Measurements from ENCODE around the gene CXADR. TPM values are rescaled to one million over a fixed set of nuclear protein-coding genes. Genes with fewer than 3 reads are reported as not detected.
A peak's percentile ranks its signal among the peaks of the same experiment; 100 is the strongest.

The CXADR gene
- 51.7 and 55.1 TPM in 2 replicates for total RNA-seq (2022)
- percentile 86 among the genes with signal in this experiment for Bru-seq, nascent RNA
- percentile 89 among the genes with signal in this experiment for BruChase-seq, experiment 1, labeled RNA remaining after a 6-hour chase
- percentile 77 among the genes with signal in this experiment for BruChase-seq, experiment 2, labeled RNA remaining after a 2-hour chase
- long read RNA-seq, full-length matches to known transcripts: 163 of 181 reads
- long read RNA-seq, partial matches to known transcripts: 1 of 181 reads
- long read RNA-seq, other reads (novel, unspliced or antisense): 17 of 181 reads

DNA sequence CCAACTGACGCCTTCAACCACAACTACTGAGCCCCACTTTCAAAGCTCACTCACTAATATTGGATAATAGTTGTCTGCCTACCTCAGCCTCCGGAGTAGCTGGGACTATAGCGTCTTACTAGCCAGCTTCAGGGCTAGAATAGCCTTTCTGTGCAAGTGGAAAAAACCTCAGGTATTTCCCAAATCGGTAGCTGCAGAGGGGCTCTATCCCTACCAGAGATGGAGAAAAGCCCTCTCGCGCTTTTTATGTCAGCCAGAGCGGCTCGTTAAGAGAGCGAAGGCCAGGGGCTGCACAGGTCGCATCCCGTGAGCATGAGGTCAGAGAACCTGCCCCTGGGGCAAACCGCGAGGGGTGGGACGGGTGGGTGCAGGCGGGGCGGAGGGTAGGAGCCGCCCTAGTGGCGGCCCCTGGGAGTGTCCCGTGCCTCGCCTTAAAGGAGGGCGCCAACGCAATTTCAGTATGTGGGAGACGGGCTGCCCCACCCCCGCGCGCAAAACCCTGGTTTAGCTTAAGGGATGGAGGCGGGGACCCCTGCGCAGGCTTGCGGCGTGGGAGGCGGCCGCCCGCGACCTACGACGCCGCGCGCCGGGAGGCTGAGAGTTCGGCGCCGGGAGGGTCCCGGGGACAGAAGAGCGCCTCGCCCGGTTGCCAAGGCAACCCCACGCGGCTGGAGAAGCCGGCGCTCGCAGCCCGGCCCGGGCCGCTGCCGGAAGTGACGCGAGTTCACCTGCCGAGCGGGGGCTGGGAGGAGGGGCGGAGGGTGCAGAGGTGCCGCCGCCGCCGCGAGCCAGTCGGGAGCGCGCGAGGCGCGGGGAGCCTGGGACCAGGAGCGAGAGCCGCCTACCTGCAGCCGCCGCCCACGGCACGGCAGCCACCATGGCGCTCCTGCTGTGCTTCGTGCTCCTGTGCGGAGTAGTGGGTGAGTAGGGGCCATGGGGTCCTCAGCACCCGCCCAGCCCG is at the start of gene CXADR:
Gene CXADR (plus strand): TSS at position 791 of the 961 bp plus-strand sequence. CDS start 87 bp downstream, at position 878.
- H3K27ac Mint-ChIP-seq (ENCODE audit: unreplicated experiment): peak within 1 kb of the TSS; percentile 84
- intact Hi-C loops (cut with micrococcal nuclease; ENCODE audit: unreplicated experiment): loop anchor here (2.0 to 5.0 kb wide), 2 partner anchors 14 to 50 kb away; no protein-coding TSS in a partner anchor
- peaks cover 19% of the 10 kb centered on the region for H3K4me1 Mint-ChIP-seq (ENCODE audit: low read depth, unreplicated experiment)
- peaks cover 36% of the 10 kb centered on the region for H3K36me3 Mint-ChIP-seq (ENCODE audit: insufficient read depth, unreplicated experiment)
- peak; percentile 93 for DNase-seq
- no peaks in the 10 kb centered on the region for H3K27me3 Mint-ChIP-seq (ENCODE audit: unreplicated experiment)
- BruUV-seq (replicated peaks): no TSS peak
- H3K4me3 Mint-ChIP-seq (ENCODE audit: low read depth, unreplicated experiment): peak within 1 kb of the TSS; percentile 88
- CTCF ChIA-PET: interaction anchor here (0.9 to 2.0 kb wide), 3 partner anchors 15 to 125 kb away, joined by 5 to 6 read pairs (median 5); no protein-coding TSS in a partner anchor
- TF ChIP-seq CTCF (IDR thresholded peaks at IDR 0.05; ENCODE audit: unreplicated experiment): peak; percentile 71
- no peaks in the 10 kb centered on the region for H3K9me3 Mint-ChIP-seq (ENCODE audit: low read depth, unreplicated experiment)

DNA sequence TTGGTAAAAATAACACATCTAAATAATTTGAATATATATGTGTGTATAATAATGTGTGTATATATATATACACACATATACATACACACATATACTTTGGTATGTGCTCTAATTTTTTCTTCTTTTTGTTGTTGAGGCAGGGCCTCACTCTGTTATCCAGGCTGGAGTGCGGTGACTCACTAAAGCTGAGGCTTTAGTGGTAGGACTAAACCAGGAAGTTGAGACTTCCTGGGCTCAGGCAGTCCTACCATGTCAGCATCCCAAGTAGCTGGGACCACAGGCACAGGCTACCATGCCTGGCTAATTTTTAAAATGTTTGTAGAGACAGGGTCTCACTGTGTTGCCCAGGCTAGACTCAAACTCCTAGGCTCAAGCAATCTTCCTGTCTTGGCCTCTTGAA is 46.7 kb upstream of the CXADR start:
- Mint-ChIP-seq H3K9me3 (ENCODE audit: low read depth, unreplicated experiment) (no peaks in the 10 kb centered on the region), H3K4me1 (ENCODE audit: low read depth, unreplicated experiment) (peaks cover 19% of the 10 kb centered on the region), H3K27me3 (ENCODE audit: unreplicated experiment) (no peaks in the 10 kb centered on the region), H3K27ac (ENCODE audit: unreplicated experiment) (no peak overlapping the region), H3K36me3 (ENCODE audit: insufficient read depth, unreplicated experiment) (peaks cover 9% of the 10 kb centered on the region), H3K4me3 (ENCODE audit: low read depth, unreplicated experiment) (no peak overlapping the region)
- DNase-seq: peak; percentile 40
- TF ChIP-seq CTCF (IDR thresholded peaks at IDR 0.05; ENCODE audit: unreplicated experiment): no peak
- BruUV-seq (replicated peaks): no TSS peak
- CTCF ChIA-PET: no interaction called here
- intact Hi-C loops (cut with micrococcal nuclease; ENCODE audit: unreplicated experiment): no loop called here

DNA sequence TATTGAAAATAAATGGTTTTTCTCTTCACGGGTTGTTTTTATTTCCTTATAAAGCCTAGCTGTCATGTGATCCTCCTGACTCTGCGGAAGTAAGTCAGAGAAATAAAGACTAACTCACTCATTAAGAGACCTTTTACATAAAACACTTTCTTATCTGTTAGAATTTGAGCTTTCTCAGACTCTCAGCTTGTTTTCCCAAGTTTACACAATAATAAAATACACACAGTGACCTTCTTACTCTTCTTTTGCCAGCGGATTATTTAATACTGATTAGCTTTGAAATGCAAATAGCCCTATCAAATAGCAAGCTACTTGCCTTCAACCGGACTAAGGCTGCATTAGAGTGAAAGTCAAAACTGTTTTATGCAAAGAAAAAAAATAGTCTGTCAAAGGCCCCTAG is 45.5 kb upstream of the CXADR start:
- H3K36me3 Mint-ChIP-seq (ENCODE audit: insufficient read depth, unreplicated experiment): peaks cover 5% of the 10 kb centered on the region
- H3K9me3 Mint-ChIP-seq (ENCODE audit: low read depth, unreplicated experiment): no peaks in the 10 kb centered on the region
- H3K4me3 Mint-ChIP-seq (ENCODE audit: low read depth, unreplicated experiment): peak overlapping the region; percentile 22
- no peak for TF ChIP-seq CTCF (IDR thresholded peaks at IDR 0.05; ENCODE audit: unreplicated experiment)
- intact Hi-C loops (cut with micrococcal nuclease; ENCODE audit: unreplicated experiment): no loop called here
- H3K4me1 Mint-ChIP-seq (ENCODE audit: low read depth, unreplicated experiment): peaks cover 17% of the 10 kb centered on the region
- no peaks in the 10 kb centered on the region for H3K27me3 Mint-ChIP-seq (ENCODE audit: unreplicated experiment)
- CTCF ChIA-PET: interaction anchor here (1.1 kb wide), 1 partner anchor 26 kb away, joined by 3 read pairs; no protein-coding TSS in a partner anchor
- no peak for DNase-seq
- no TSS peak for BruUV-seq (replicated peaks)
- peak overlapping the region; percentile 86 for H3K27ac Mint-ChIP-seq (ENCODE audit: unreplicated experiment)

- peaks cover under 1% of the 10 kb centered on the region for H3K36me3 Mint-ChIP-seq (ENCODE audit: insufficient read depth, unreplicated experiment)
- no TSS peak for BruUV-seq (replicated peaks)
- peak overlapping the region; percentile 86 for H3K27ac Mint-ChIP-seq (ENCODE audit: unreplicated experiment)
- intact Hi-C loops (cut with micrococcal nuclease; ENCODE audit: unreplicated experiment): no loop called here
- peak overlapping the region; percentile 22 for H3K4me3 Mint-ChIP-seq (ENCODE audit: low read depth, unreplicated experiment)
- no peak for DNase-seq
- no peaks in the 10 kb centered on the region for H3K27me3 Mint-ChIP-seq (ENCODE audit: unreplicated experiment)
- no peak for TF ChIP-seq CTCF (IDR thresholded peaks at IDR 0.05; ENCODE audit: unreplicated experiment)
- CTCF ChIA-PET: interaction anchor here (1.1 kb wide), 1 partner anchor 27 kb away, joined by 3 read pairs; no protein-coding TSS in a partner anchor
- peaks cover 17% of the 10 kb centered on the region for H3K4me1 Mint-ChIP-seq (ENCODE audit: low read depth, unreplicated experiment)
- H3K9me3 Mint-ChIP-seq (ENCODE audit: low read depth, unreplicated experiment): no peaks in the 10 kb centered on the region
Observed at GRCh38 chr21:17467829-17468228, 45.0 kb upstream of the CXADR start.

Data from Calu3 (cell line).